WI38 (cell line): ENCODE data around the gene MESP2.

Experiments used
- H3K4me3 ChIP-seq: 2 replicates; pipeline ENCODE4 v1.5.1; 2011; ENCODE audit warnings: low read depth, mild to moderate bottlenecking, control low read depth, low read length
- CTCF ChIP-seq: IDR thresholded peaks from 2 replicates; pipeline ENCODE4 v1.5.1; 2012; ENCODE audit warnings: low read depth, mild to moderate bottlenecking, control low read depth, low read length

Gene MESP2

GRCh38 chr15:89809093-89809786 is 33.1 kb downstream of the MESP2 start:
- no peak overlapping the region for H3K4me3 ChIP-seq
- TF ChIP-seq CTCF = no peak

- H3K4me3 ChIP-seq = no peak overlapping the region
- no peak for TF ChIP-seq CTCF
Measured at GRCh38 chr15:89809787-89810148, 33.6 kb downstream of the MESP2 start.

- TF ChIP-seq CTCF = no peak
- H3K4me3 ChIP-seq = no peak overlapping the region
Measured at GRCh38 chr15:89810837-89811236, 34.7 kb downstream of the MESP2 start.

GRCh38 chr15:89812011-89812846 is 36.1 kb downstream of the MESP2 start:
- H3K4me3 ChIP-seq = no peak overlapping the region

GRCh38 chr15:89812847-89813320 is 36.8 kb downstream of the MESP2 start:
- H3K4me3 ChIP-seq = no peak overlapping the region
- no peak for TF ChIP-seq CTCF

More at GRCh38 chr15:89812011-89812846, 36.1 kb downstream of the MESP2 start:
- TF ChIP-seq CTCF = no peak

GRCh38 chr15:89813381-89814111 is 37.4 kb downstream of the MESP2 start:
- TF ChIP-seq CTCF = no peak
- peak overlapping the region; percentile 83 for H3K4me3 ChIP-seq
